ENCODE measurements around the gene PAPOLG. TPM values are rescaled to one million over a fixed set of nuclear protein-coding genes. Genes with fewer than 3 reads are reported as not detected.
"Not testable (repeated sequence)": the region's sequence is repeated elsewhere in the genome, so short reads cannot be mapped to it uniquely, and the experiment has no call there.

PAPOLG gene
- total RNA-seq, 1 donor from 2014 or later = 20.9 TPM

GRCh38 chr2:60823694-60824305 is 67.7 kb downstream of the PAPOLG start:
- peaks cover 4% of the 10 kb centered on the region for H3K27me3 Mint-ChIP-seq
- no peak for TF ChIP-seq CTCF (conservative IDR thresholded peaks at IDR 0.05)
- no peaks in the 10 kb centered on the region for H3K9me3 Mint-ChIP-seq
- DNase-seq (ENCODE audit: extremely low spot score, unreplicated experiment) = no peak
- no peaks in the 10 kb centered on the region for H3K4me1 Mint-ChIP-seq (ENCODE audit: unreplicated experiment)
- no peak overlapping the region for H3K4me3 Mint-ChIP-seq
- H3K27ac Mint-ChIP-seq = no peak overlapping the region
- no peaks in the 10 kb centered on the region for H3K36me3 Mint-ChIP-seq

- Mint-ChIP-seq H3K4me1 (ENCODE audit: unreplicated experiment) (no peaks in the 10 kb centered on the region), H3K27me3 (peaks cover 8% of the 10 kb centered on the region), H3K9me3 (peaks cover 5% of the 10 kb centered on the region), H3K36me3 (no peaks in the 10 kb centered on the region), H3K4me3 (no peak overlapping the region), H3K27ac (no peak overlapping the region)
- no peak for DNase-seq (ENCODE audit: extremely low spot score, unreplicated experiment)
- TF ChIP-seq CTCF (conservative IDR thresholded peaks at IDR 0.05) = no peak
These were observed 69.6 kb downstream of the PAPOLG start for GRCh38 chr2:60825666-60826065.

- H3K9me3 Mint-ChIP-seq = peaks cover 5% of the 10 kb centered on the region
- no peak for TF ChIP-seq CTCF (conservative IDR thresholded peaks at IDR 0.05)
- H3K27ac Mint-ChIP-seq = no peak overlapping the region
These were observed 70.0 kb downstream of the PAPOLG start for GRCh38 chr2:60826111-60826510.

DNA sequence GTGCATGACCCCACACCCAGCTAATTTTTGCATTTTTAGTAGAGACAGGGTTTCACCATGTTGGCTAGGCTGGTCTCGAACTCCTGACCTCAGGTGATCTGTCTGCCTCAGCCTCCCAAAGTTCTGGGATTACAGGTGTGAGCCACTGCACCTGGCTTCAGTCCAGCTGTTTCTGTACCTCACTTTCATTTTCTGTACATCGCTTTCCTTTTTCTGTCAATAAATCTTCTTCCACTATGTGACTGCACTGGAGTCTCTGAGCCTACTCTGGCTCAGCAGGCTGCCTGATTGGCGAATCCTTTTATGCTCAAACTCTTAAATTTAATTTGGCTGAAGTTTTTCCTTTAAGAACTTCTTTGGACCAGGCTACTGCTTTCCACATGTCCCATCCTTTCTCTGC is 70.8 kb downstream of the PAPOLG start:
- not testable (repeated sequence) for H3K27me3 Mint-ChIP-seq; H3K4me1 Mint-ChIP-seq (ENCODE audit: unreplicated experiment); H3K27ac Mint-ChIP-seq; H3K9me3 Mint-ChIP-seq; H3K36me3 Mint-ChIP-seq; H3K4me3 Mint-ChIP-seq; DNase-seq (ENCODE audit: extremely low spot score, unreplicated experiment)

More at GRCh38 chr2:60826111-60826510, 70.0 kb downstream of the PAPOLG start:
- Mint-ChIP-seq H3K4me1 (ENCODE audit: unreplicated experiment) (no peaks in the 10 kb centered on the region), H3K36me3 (no peaks in the 10 kb centered on the region), H3K4me3 (no peak overlapping the region), H3K27me3 (peaks cover 9% of the 10 kb centered on the region)
- DNase-seq (ENCODE audit: extremely low spot score, unreplicated experiment) = no peak

DNA sequence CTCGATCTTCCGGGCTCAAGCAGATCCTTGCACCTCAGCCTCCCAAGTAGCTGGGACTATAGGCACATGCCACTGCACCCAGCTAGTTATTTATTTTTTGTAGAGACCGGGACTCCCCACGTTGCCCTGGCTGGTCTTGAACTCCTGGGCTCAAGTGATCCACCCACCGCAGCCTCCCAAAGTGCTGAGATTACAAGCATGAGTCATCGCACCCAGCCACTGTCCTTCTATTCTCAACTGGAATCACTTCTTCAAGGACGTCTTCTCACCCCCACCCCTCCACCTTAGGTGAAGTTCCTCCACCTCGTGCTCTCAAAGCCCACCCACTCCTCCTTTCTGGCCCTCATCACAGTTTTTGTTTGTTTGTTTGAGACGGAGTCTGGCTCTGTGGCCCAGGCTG is 71.3 kb downstream of the PAPOLG start:
- H3K4me1 Mint-ChIP-seq (ENCODE audit: unreplicated experiment) = no peaks in the 10 kb centered on the region

DNA sequence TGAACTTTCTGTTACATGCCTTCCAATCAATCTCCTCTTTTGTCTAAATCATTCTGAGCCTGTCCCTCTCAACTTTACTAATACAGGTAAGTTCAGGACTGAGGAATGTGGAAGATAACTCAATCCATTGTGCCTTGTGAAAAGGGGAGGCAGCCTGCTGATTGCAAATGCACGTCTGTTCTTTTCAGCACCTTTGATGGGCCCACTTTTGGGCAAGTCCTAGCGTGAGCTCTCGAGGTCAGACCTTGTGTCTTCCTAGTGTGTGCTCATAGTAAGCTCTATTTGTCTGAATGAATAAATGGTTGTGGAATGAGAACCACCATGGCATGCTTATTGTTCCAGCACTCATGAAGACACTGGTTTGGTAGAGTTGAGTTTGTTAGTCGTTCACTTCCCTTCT is 74.9 kb downstream of the PAPOLG start:
- no peak overlapping the region for H3K27ac Mint-ChIP-seq
- H3K4me1 Mint-ChIP-seq (ENCODE audit: unreplicated experiment) = no peaks in the 10 kb centered on the region
- H3K9me3 Mint-ChIP-seq = peaks cover 5% of the 10 kb centered on the region
- TF ChIP-seq CTCF (conservative IDR thresholded peaks at IDR 0.05) = no peak
- DNase-seq (ENCODE audit: extremely low spot score, unreplicated experiment) = no peak
- H3K36me3 Mint-ChIP-seq = no peaks in the 10 kb centered on the region
- H3K4me3 Mint-ChIP-seq = no peak overlapping the region
- H3K27me3 Mint-ChIP-seq = peaks cover 15% of the 10 kb centered on the region

More for the DNA sequence above, 71.3 kb downstream of the PAPOLG start:
- no peak overlapping the region for H3K27ac Mint-ChIP-seq
- peaks cover 5% of the 10 kb centered on the region for H3K9me3 Mint-ChIP-seq
- no peak for DNase-seq (ENCODE audit: extremely low spot score, unreplicated experiment)
- peaks cover 9% of the 10 kb centered on the region for H3K27me3 Mint-ChIP-seq
- TF ChIP-seq CTCF (conservative IDR thresholded peaks at IDR 0.05) = no peak
- no peaks in the 10 kb centered on the region for H3K36me3 Mint-ChIP-seq
- H3K4me3 Mint-ChIP-seq = no peak overlapping the region

Data from type B pancreatic cell (in vitro differentiated cells).